ENCODE results near the gene FAM3A. TPM values are rescaled to one million over a fixed set of nuclear protein-coding genes. Genes with fewer than 3 reads are reported as not detected.

Gene FAM3A
- total RNA-seq, 1 donor from 2014 or later = 23.2 TPM

DNA sequence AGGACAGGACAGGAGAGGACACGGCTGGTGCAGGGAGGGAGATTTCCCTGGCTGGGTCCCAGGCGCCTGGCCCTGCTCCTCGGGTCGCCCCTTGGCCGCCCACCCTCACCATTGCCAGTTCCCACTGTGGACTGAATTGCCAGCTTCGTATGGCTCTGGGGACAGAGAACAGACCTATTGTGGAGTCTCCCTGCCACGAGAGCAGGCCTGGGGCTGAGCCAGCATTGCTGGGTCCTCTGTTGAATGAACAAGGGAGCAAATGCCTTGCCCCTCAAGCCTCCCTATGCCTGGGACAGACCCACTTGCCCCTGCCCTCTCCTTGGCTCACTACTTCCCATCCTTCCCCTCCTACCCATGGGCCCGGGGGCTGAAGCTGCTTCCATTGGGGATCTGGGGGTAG, 53.6 kb downstream of the FAM3A start:
- DNase-seq (ENCODE audit: low read depth, low spot score) = no peak

DNA sequence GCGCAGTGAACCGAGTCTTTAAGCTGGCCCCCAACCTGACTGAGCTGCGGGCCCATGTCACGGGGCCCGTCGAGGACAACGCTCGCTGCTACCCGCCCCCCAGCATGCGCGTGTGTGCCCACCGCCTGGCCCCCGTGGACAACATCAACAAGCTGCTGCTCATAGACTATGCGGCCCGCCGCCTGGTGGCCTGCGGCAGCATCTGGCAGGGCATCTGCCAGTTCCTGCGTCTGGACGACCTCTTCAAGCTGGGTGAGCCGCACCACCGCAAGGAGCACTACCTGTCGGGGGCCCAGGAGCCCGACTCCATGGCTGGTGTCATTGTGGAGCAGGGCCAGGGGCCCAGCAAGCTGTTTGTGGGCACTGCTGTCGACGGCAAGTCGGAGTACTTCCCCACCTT, 55.7 kb downstream of the FAM3A start:
- DNase-seq (ENCODE audit: low read depth, low spot score) = no peak

DNA sequence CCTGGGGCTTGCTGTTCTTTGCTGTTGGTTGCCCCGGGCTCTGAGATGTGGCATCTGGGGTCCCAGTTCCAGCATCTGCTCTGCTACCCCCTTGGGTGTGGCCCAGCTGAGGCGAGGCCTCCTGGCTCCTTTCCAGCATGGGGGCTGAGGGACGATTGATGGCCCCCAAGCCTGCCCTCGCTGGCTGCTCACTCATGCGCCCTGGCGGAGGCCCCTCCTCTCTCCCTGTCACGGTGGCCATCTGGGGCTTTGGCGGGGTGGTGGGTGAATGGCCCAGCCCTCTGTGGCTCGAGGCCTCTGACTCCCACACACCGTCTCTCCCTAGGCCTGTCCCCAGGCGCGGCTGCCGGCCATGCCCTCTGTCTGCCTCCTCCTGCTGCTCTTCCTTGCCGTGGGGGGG, 56.2 kb downstream of the FAM3A start:
- DNase-seq (ENCODE audit: low read depth, low spot score) = no peak

DNA sequence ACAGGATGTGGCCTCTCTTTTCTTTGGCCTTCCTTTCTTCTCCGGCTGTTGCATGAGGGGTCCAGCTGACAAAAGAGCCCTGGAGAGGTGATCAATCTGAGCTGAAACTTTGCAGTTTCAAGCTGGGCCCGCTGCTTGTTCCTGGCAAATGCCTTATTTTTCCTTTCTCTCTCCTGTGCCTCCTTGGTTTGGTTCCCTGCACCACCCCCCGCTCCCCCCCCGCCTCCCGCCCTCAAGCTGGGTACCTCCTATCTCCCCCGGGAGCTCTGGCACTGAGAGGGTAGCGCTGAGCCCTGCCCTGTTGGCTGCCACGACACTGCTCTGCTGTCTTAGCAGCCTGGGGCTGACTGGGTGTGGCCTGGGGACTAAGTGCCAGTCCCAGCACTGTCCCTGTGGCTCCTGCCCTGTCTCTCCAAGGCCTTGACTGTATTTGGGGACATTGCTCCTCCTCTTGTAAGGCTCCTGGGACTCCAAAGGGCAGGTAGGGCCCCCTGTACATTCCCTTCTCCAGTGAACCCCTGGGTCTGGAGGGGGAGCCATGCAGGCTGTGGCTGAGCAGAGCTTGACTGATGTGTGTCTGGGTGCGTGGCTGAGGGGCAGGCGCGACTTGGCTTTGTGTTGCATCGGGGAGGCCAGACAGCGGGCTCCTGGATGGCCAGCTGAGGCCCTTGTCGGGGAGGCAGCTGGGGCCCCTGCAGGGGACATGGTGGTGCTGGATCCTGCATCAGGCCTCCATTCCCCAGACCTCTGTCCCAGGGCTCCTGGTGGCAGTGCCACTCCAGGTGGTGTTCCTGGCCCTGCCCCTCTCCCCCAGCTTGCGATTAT, 56.9 kb downstream of the FAM3A start:
- DNase-seq (ENCODE audit: low read depth, low spot score) = no peak

DNA sequence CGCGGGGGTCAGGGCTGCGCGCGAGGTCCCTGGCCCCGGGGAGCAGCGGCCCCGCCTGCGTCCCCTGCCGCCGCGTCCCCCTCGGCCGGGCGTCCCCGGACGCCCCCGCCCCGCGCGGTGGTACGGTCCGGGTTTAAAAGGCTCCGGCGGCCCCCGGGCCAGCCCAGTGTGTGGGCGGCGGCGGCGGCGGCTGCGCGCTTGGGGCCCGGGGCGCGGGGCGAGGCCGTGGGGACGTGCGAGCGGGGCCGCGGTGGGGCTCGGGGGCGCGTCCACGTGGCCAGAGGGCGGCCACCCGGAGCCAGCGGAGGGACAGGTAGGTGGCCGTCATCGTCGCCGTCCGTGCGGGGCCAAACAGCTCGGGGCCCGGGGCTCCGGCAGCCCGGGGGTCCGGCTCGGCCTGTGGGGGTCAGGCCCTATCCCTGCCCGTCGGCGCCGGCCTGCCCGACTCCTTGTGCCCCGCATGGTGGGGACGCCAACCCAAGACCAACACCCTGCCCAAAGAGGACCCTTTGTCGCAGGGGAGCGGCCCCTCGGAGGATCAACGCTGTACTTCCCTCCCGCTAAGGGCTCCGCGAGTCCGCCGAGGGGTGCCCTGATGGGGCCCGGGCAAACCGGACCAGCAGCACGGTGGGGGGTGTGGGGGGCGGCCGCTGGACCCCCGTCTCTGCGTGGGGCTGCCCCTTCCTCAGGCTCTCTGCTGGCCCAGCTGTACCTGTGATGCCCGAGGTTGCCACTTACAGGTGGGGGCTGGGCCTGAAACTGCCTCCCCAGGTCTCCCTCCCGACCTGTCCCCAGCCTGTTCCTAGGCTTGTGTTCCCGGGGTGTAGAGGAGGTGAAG, 57.7 kb downstream of the FAM3A start, which contains the start of gene PLXNA3:
Gene PLXNA3 (plus strand): TSS at position 166 of the 838 bp plus-strand sequence. CDS start 1,903 bp downstream, outside the sequence.
- no peak for DNase-seq (ENCODE audit: low read depth, low spot score)

DNA sequence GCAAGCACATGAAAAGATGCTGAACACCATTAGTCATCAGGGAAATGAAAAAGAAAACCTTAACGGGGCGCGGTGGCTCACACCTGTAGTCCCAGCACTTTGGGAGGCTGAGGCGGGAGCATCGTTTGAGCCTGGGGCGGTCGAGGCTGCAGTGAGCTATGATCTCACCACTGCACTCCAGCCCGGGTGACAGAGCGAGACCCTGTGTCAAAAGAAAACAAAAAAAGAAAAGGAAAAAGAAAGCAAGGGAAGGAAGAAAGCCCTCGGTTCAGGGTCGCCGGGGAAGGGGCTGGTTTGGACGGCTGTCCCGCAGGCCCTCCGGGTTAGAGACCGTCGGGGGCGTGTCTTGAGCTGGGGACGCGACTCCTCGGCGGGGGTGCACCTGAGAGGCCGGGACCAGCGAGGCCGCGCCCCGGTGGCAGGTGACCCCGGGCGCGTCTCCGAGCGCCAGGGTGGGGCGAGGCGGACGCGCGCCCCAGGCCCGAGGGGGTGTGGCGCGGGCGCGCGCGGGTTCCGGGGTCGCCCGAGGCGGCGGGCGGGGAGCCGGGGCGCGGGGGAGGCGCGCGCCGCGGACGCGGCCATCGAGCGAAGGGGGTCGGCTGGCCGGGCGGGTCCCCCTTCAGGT, 58.4 kb downstream of the FAM3A start:
- no peak for DNase-seq (ENCODE audit: low read depth, low spot score)

Other genes with a start within 250 kb of the FAM3A start
- not detected in 2 replicates for gene TEX28, start 221.1 kb downstream of the FAM3A start, total RNA-seq
- not detected in 2 replicates for gene TKTL1, start 220.4 kb downstream of the FAM3A start, total RNA-seq
- 1,775 and 2,557 TPM in 2 replicates for gene FLNA, start 141.6 kb downstream of the FAM3A start, total RNA-seq
- 20.1 and 23.5 TPM in 2 replicates for gene EMD, start 136.9 kb downstream of the FAM3A start, total RNA-seq
- 1,825 and 3,241 TPM in 2 replicates for gene RPL10, start 117.9 kb downstream of the FAM3A start, total RNA-seq
- gene DNASE1L1, start 107.0 kb downstream of the FAM3A start, total RNA-seq = 107 and 134 TPM in 2 replicates
- 17.7 and 18.6 TPM in 2 replicates for gene TAFAZZIN, start 104.7 kb downstream of the FAM3A start, total RNA-seq
- 66.5 and 104 TPM in 2 replicates for gene ATP6AP1, start 87.6 kb downstream of the FAM3A start, total RNA-seq
- 48.3 and 56.0 TPM in 2 replicates for gene GDI1, start 79.1 kb downstream of the FAM3A start, total RNA-seq
- 82.1 and 86.7 TPM in 2 replicates for gene FAM50A, start 72.1 kb downstream of the FAM3A start, total RNA-seq
- gene PLXNA3, start 58.0 kb downstream of the FAM3A start, total RNA-seq = 6.9 and 10.9 TPM in 2 replicates
- 12.5 and 13.0 TPM in 2 replicates for gene LAGE3, start 37.0 kb downstream of the FAM3A start, total RNA-seq
- 47.5 and 56.1 TPM in 2 replicates for gene UBL4A, start 29.6 kb downstream of the FAM3A start, total RNA-seq
- gene SLC10A3, start 25.6 kb downstream of the FAM3A start, total RNA-seq = 12.5 and 14.3 TPM in 2 replicates
- gene G6PD, start 30.6 kb upstream of the FAM3A start, total RNA-seq = 67.9 and 73.6 TPM in 2 replicates
- 19.0 and 19.2 TPM in 2 replicates for gene IKBKG, start 31.4 kb upstream of the FAM3A start, total RNA-seq
- gene CTAG1A, start 68.9 kb upstream of the FAM3A start, total RNA-seq = not detected in 2 replicates
- not detected in 2 replicates for gene CTAG1B, start 103.0 kb upstream of the FAM3A start, total RNA-seq
- not detected in 2 replicates for gene CTAG2, start 137.3 kb upstream of the FAM3A start, total RNA-seq
- 3.8 and 6.0 TPM in 2 replicates for gene GAB3, start 234.8 kb upstream of the FAM3A start, total RNA-seq
- 61.5 and 72.6 TPM in 2 replicates for gene DKC1, start 246.6 kb upstream of the FAM3A start, total RNA-seq

Measured in pulmonary artery endothelial cell (primary cell).